HEK293T (cell line): ENCODE measurements around the gene OST4.

Experiments used
- ELF4 ChIP-seq: fragments of 450-650 bp; IDR thresholded peaks from 2 replicates; pipeline ENCODE4 v1.6.1; 2017; ENCODE audit warnings: antibody characterized with exemption
- LEF1 ChIP-seq: fragments of 450-650 bp; IDR thresholded peaks from 2 replicates; pipeline ENCODE4 v1.6.1; 2017; ENCODE audit warnings: mild to moderate bottlenecking, borderline replicate concordance
- NFRKB ChIP-seq: fragments of 450-650 bp; IDR thresholded peaks from 2 replicates; pipeline ENCODE4 v1.6.1; 2016; ENCODE audit warnings: mild to moderate bottlenecking, moderate library complexity
- SP1 ChIP-seq: fragments of 450-650 bp; IDR thresholded peaks from 2 replicates; pipeline ENCODE4 v1.6.1; 2017
- SUZ12 ChIP-seq: fragments of 450-650 bp; IDR thresholded peaks from 2 replicates; pipeline ENCODE4 v1.6.1; 2016; ENCODE audit warnings: mild to moderate bottlenecking

- TF ChIP-seq NFRKB (no peak), SP1 (no peak), LEF1 (no peak), SUZ12 (no peak), ELF4 (no peak)
These were observed 689 bp downstream of the OST4 start for GRCh38 chr2:27070653-27071276.
